ENCODE measurements around the gene DGKQ. TPM values are rescaled to one million over a fixed set of nuclear protein-coding genes. Genes with fewer than 3 reads are reported as not detected.
"Not testable (repeated sequence)": the region's sequence is repeated elsewhere in the genome, so short reads cannot be mapped to it uniquely, and the experiment has no call there.

Gene DGKQ
- total RNA-seq, 6 experiments from 2014 or later, result 4.6 to 10.5 (median 5.7) TPM

DNA sequence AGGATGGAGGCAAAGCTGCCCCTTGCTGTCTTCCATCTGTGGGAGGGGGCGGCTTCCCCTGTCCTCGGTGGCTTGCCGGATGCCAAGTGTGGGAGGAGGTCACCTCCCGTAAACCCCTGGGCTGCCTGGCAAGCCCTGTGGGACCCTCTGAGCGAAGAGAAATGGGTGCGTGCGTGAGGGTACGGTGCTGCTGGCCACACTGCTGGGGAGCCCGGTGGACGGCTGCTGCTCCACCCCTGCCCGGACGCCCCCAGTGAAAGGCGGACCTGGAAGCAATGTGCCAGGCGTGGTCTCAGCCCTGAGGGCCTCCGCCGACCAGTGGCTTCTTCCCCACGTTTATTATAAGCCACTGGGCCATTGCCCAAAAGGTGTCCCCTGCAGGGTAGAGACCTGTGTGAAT is 8.9 kb upstream of the DGKQ start:
- H3K36me3 ChIP-seq, result no peaks in the 10 kb centered on the region
- no peak overlapping the region for H3K4me3 ChIP-seq
- H3K27me3 ChIP-seq, result no peaks in the 10 kb centered on the region
- no CpG with 5 or more reads among the region's 17 CpGs for WGBS (ENCODE audit: insufficient coverage, low coverage, low lambda C conversion rate, missing lambda C conversion rate)
- H3K4me1 ChIP-seq, result peaks cover 0 to 16% (median 8%) of the 10 kb centered on the region in 4 donors
- no peaks in the 10 kb centered on the region for H3K9me3 ChIP-seq
- ATAC-seq, result no peak
- TF ChIP-seq CTCF (IDR thresholded peaks at IDR 0.05) (no peak), POLR2A (IDR thresholded peaks at IDR 0.05) (no peak)
- no peak overlapping the region for H3K27ac ChIP-seq
- intact Hi-C loops (cut with DNase I), result no loop called here
- no peak for DNase-seq

GRCh38 chr4:978957-979701 is 5.8 kb upstream of the DGKQ start:
- no peaks in the 10 kb centered on the region for H3K27me3 ChIP-seq
- no peaks in the 10 kb centered on the region for H3K4me1 ChIP-seq
- 24% methylated on average over 4 of the region's 20 CpGs for WGBS (ENCODE audit: insufficient coverage, low coverage, low lambda C conversion rate, missing lambda C conversion rate)
- H3K27ac ChIP-seq, result no peak overlapping the region
- DNase-seq (no peak), ATAC-seq (peak in 3 of 4 donors; percentile 33 to 64 (median 53))
- H3K9me3 ChIP-seq, result no peaks in the 10 kb centered on the region
- intact Hi-C loops (cut with DNase I), result no loop called here
- no peak for TF ChIP-seq POLR2A (IDR thresholded peaks at IDR 0.05)
- no peak for TF ChIP-seq CTCF (IDR thresholded peaks at IDR 0.05)
- H3K4me3 ChIP-seq, result no peak overlapping the region
- no peaks in the 10 kb centered on the region for H3K36me3 ChIP-seq

GRCh38 chr4:976016-976415 is 2.6 kb upstream of the DGKQ start:
- WGBS (ENCODE audit: insufficient coverage, low coverage, low lambda C conversion rate, missing lambda C conversion rate), result no CpG with 5 or more reads among the region's 25 CpGs
- intact Hi-C loops (cut with DNase I), result not testable (repeated sequence)

GRCh38 chr4:974668-975067 is 1.3 kb upstream of the DGKQ start:
- TF ChIP-seq POLR2A (IDR thresholded peaks at IDR 0.05), result no peak
- no peak for TF ChIP-seq CTCF (IDR thresholded peaks at IDR 0.05)
- H3K4me1 ChIP-seq, result peaks cover 0 to 21% (median 5%) of the 10 kb centered on the region in 4 donors
- no peaks in the 10 kb centered on the region for H3K27me3 ChIP-seq
- no peak for DNase-seq
- intact Hi-C loops (cut with DNase I), result loop anchor here in 1 of 2 donors (5.0 kb wide), 1 partner anchor 42 kb away; the partner anchor contains the start of genes GAK and TMEM175
- 80% methylated on average over 1 of the region's 9 CpGs for WGBS (ENCODE audit: insufficient coverage, low coverage, low lambda C conversion rate, missing lambda C conversion rate)
- H3K9me3 ChIP-seq, result no peaks in the 10 kb centered on the region
- no peak overlapping the region for H3K27ac ChIP-seq
- no peak for ATAC-seq
- H3K4me3 ChIP-seq, result no peak overlapping the region
- H3K36me3 ChIP-seq, result no peaks in the 10 kb centered on the region

More at GRCh38 chr4:976016-976415, 2.6 kb upstream of the DGKQ start:
- not testable (repeated sequence) for H3K9me3 ChIP-seq, H3K36me3 ChIP-seq, H3K27ac ChIP-seq, DNase-seq, H3K4me3 ChIP-seq, ATAC-seq, H3K27me3 ChIP-seq
- H3K4me1 ChIP-seq, result peaks cover 0 to 21% (median 5%) of the 10 kb centered on the region in 4 donors

GRCh38 chr4:972651-973424 is 531 bp downstream of the DGKQ start:
- DNase-seq (peak in 1 of 3 donors; percentile 52), ATAC-seq (peak; percentile 4 to 32 (median 10))
- TF ChIP-seq POLR2A (IDR thresholded peaks at IDR 0.05) (no peak), CTCF (IDR thresholded peaks at IDR 0.05) (no peak)
- peaks cover 0 to 21% (median 5%) of the 10 kb centered on the region in 4 donors for H3K4me1 ChIP-seq
- no peaks in the 10 kb centered on the region for H3K9me3 ChIP-seq
- intact Hi-C loops (cut with DNase I), result loop anchor here in 1 of 2 donors (5.0 kb wide), 1 partner anchor 41 kb away; the partner anchor contains the start of genes GAK and TMEM175
- H3K36me3 ChIP-seq, result no peaks in the 10 kb centered on the region
- H3K27ac ChIP-seq, result no peak overlapping the region
- peak overlapping the region; percentile 61 to 73 (median 68) for H3K4me3 ChIP-seq
- no peaks in the 10 kb centered on the region for H3K27me3 ChIP-seq
- no CpG with 5 or more reads among the region's 65 CpGs for WGBS (ENCODE audit: insufficient coverage, low coverage, low lambda C conversion rate, missing lambda C conversion rate)
